ENCODE results near the gene PDSS1. TPM values are rescaled to one million over a fixed set of nuclear protein-coding genes. Genes with fewer than 3 reads are reported as not detected.
A peak's percentile ranks its signal among the peaks of the same experiment; 100 is the strongest.
"Not testable (repeated sequence)": the region's sequence is repeated elsewhere in the genome, so short reads cannot be mapped to it uniquely, and the experiment has no call there.

The PDSS1 gene
- 10 to 100 TPM; 14.0 to 31.3 TPM for total RNA-seq

DNA sequence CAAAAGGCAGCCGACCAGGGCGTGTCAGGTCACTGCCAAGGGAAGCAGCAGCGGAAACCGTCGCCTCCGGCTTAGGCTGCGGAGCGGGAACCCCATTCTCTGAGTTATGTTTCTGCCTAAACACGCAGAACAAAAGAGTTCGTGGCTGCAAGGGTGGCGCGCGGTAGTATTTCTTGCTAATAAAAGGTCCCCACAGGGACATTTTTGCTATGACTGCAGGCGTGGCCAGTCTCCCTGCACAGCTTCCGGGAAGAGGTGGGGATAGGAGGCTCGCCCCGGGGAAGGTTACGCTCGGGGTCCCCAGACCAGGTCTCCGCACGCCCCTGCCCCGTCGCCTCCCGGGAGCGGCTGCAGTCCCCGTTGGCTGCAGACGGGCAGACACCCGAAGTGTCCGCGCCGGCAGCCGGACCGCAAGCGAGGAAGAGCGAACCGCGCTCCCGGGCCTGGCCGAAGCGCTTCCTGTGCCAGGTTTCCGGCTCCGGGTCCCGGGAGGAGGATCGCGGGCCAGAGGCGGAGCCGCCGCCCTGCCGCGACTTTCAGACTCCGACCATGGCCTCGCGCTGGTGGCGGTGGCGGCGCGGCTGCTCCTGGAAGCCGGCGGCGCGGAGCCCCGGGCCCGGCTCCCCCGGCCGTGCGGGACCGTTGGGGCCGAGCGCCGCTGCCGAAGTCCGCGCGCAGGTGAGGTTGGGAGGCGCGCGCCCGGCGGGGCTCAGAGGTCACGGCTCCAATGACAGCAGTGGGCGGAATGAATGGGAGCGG lies at the start of gene PDSS1:
PDSS1 (plus strand) TSS at position 539 of the 759 bp plus-strand sequence; CDS start at position 550, 11 bp downstream.
- peak within 1 kb of the TSS; percentile 88 to 94 for H3K27ac Mint-ChIP-seq
- H3K27me3 Mint-ChIP-seq = no peaks in the 10 kb centered on the region
- H3K4me1 Mint-ChIP-seq (ENCODE audit: low read depth in 2 of 2) = peaks cover 16 to 24% of the 10 kb centered on the region in 2 donors

DNA sequence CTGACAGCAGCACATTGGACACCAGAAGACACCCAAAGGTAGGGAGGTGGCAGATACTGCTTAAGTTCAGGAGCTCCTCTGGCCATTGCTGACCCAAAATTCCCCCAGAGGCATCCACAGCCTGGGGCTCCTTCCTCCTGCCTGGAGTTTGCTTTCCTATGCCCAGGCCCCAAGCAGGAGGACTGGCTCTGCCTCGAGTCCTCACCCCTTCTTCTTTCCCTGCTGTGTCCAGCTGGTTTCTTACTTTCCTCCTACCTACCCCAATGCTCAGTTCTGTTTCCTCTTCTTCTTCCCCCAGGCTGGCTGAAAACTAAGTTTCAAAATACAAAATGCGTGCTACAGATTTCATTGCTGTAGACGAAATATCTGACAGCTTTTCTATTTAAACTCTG lies 49.3 kb upstream of the PDSS1 start:
- H3K36me3 Mint-ChIP-seq; H3K4me3 Mint-ChIP-seq; H3K4me1 Mint-ChIP-seq (ENCODE audit: low read depth in 2 of 2); H3K27ac Mint-ChIP-seq; H3K9me3 Mint-ChIP-seq; DNase-seq (ENCODE audit: low spot score): not testable (repeated sequence)
- ATAC-seq = peak; percentile 24 to 47
- H3K27me3 Mint-ChIP-seq = peaks cover 7 to 21% of the 10 kb centered on the region in 2 donors

More for the DNA sequence above, at the start of gene PDSS1:
- ATAC-seq (peak; percentile 87 to 91), DNase-seq (ENCODE audit: low spot score) (peak; percentile 82)
- Mint-ChIP-seq H3K4me3 (peak within 1 kb of the TSS; percentile 97), H3K36me3 (peaks cover 9% of the 10 kb centered on the region), H3K9me3 (no peaks in the 10 kb centered on the region)

DNA sequence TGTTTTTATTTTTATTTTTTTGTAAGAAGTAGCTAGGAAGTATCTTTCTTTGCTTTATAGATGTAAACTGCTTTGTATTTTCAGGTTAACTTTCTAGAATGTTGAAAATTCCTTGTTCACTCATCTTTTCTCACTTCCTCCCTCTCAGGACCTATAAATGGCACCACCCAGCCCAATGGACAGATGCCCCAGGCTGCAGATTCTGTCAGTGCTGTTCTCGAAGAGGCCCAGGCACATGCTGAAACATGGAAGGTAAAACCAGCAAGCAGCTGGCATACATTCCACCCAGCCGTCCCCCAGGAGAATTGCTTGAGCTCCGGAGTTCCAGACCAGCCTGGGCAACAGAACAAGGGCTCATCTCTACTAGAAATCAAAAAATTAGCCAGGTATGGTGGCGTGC lies 47.1 kb upstream of the PDSS1 start:
- ATAC-seq (no peak), DNase-seq (ENCODE audit: low spot score) (no peak)
- Mint-ChIP-seq H3K4me3 (no peak overlapping the region), H3K9me3 (no peaks in the 10 kb centered on the region), H3K4me1 (ENCODE audit: low read depth in 2 of 2) (no peaks in the 10 kb centered on the region), H3K36me3 (no peaks in the 10 kb centered on the region), H3K27me3 (peaks cover 7 to 21% of the 10 kb centered on the region in 2 donors), H3K27ac (no peak overlapping the region)

DNA sequence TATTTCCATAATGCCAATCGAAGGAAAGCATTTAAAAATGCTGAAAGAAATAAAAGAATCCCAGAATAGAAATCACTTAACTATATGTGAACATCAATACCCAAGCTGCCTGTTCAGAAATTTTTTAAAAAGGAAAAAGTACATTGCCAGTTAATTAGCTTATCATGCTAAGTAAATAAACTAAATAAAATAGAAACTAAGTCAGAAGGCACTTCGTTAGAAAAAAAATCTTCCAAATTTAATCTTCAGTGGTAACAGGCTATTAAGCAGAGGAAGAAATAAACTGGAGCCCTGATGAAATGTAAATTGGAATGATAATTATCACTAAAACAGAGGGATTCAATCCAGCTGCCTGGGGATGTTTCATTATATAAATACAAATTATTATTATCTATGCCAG lies 46.0 kb upstream of the PDSS1 start:
- not testable (repeated sequence) for H3K4me3 Mint-ChIP-seq; H3K36me3 Mint-ChIP-seq; H3K4me1 Mint-ChIP-seq (ENCODE audit: low read depth in 2 of 2); H3K27ac Mint-ChIP-seq; H3K9me3 Mint-ChIP-seq; DNase-seq (ENCODE audit: low spot score); ATAC-seq
- peaks cover 5 to 25% of the 10 kb centered on the region in 2 donors for H3K27me3 Mint-ChIP-seq

DNA sequence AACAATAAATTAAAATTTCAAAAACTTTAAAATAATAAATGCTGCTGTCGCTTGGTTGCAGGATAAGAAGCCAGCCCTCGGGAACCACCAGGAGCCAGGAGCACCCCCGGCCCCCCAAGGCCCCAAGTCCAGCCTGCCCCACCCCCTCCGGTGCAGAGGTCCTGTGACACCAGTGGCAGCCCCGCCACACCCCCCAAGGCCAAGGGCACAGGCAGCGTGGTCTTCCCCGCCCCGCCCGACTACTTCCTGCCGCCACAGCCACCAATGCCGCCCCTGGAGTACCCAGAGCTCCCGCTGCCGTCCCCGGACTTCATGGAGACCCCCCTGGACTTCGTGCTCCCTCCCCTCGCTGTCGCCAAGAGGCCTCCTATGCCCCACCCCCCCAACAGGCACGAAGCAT lies 44.5 kb upstream of the PDSS1 start:
- ATAC-seq (no peak), DNase-seq (ENCODE audit: low spot score) (no peak)
- Mint-ChIP-seq H3K4me3 (no peak overlapping the region), H3K9me3 (no peaks in the 10 kb centered on the region), H3K36me3 (no peaks in the 10 kb centered on the region), H3K27me3 (peaks cover 7 to 38% of the 10 kb centered on the region in 2 donors), H3K27ac (no peak overlapping the region), H3K4me1 (ENCODE audit: low read depth in 2 of 2) (no peaks in the 10 kb centered on the region)

DNA sequence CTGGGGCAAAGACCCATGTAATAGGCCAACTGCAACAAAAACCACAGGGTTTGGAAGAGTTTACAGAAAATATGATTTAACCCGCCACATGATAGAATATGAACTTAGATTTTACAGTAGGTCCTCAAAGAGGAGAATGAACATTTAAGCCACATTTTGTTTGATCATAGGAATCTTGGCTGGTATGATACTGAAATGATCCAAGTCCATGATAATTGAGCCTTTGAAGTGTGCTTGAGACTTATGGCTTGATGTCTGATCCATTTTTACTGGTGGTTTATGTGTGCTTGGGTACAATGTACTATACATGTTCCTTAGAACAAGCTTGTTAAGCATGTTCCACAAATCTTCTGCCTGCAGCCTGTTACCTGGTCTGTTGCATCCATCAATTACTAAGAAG lies 41.8 kb upstream of the PDSS1 start:
- H3K27ac Mint-ChIP-seq = no peak overlapping the region
- ATAC-seq (no peak), DNase-seq (ENCODE audit: low spot score) (no peak)
- H3K27me3 Mint-ChIP-seq = peaks cover 6 to 40% of the 10 kb centered on the region in 2 donors
- no peaks in the 10 kb centered on the region for H3K9me3 Mint-ChIP-seq
- H3K36me3 Mint-ChIP-seq = no peaks in the 10 kb centered on the region
- H3K4me3 Mint-ChIP-seq = no peak overlapping the region
- no peaks in the 10 kb centered on the region for H3K4me1 Mint-ChIP-seq (ENCODE audit: low read depth in 2 of 2)

DNA sequence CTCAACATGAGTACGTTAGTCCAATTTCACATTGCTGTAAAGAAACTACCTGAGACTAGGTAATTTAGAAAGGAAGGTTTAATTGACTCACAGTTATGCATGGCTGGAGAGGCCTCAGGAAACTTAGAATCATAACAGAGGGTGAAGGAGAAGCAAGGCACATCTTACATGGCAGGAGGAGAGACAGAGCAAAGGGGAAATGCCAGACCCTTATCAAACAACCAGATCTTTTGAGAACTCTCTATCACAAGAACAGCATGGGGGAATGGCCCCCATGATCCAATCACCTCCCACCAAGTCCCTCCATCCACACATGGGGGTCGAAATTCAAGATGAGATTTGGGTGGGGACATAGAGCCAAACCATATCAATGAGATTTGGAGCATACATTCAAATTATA lies 34.6 kb upstream of the PDSS1 start:
- H3K36me3 Mint-ChIP-seq = no peaks in the 10 kb centered on the region
- H3K4me1 Mint-ChIP-seq (ENCODE audit: low read depth in 2 of 2) = no peaks in the 10 kb centered on the region
- H3K4me3 Mint-ChIP-seq = no peak overlapping the region
- DNase-seq (ENCODE audit: low spot score) = no peak
- H3K27ac Mint-ChIP-seq = no peak overlapping the region
- no peak for ATAC-seq
- H3K27me3 Mint-ChIP-seq = peaks cover 12 to 39% of the 10 kb centered on the region in 2 donors
- H3K9me3 Mint-ChIP-seq = no peaks in the 10 kb centered on the region

GRCh38 chr10:26665080-26666048 lies 32.1 kb upstream of the PDSS1 start:
- Mint-ChIP-seq H3K9me3 (no peaks in the 10 kb centered on the region), H3K4me3 (no peak overlapping the region), H3K36me3 (no peaks in the 10 kb centered on the region), H3K4me1 (ENCODE audit: low read depth in 2 of 2) (no peaks in the 10 kb centered on the region), H3K27me3 (peaks cover 8 to 18% of the 10 kb centered on the region in 2 donors), H3K27ac (no peak overlapping the region)
- ATAC-seq = peak in 1 of 2 donors; percentile 24
- no peak for DNase-seq (ENCODE audit: low spot score)

- H3K4me3 Mint-ChIP-seq = no peak overlapping the region
- no peak overlapping the region for H3K27ac Mint-ChIP-seq
- H3K36me3 Mint-ChIP-seq = no peaks in the 10 kb centered on the region
- no peak for ATAC-seq
- no peak for DNase-seq (ENCODE audit: low spot score)
- peaks cover 3 to 8% of the 10 kb centered on the region in 2 donors for H3K27me3 Mint-ChIP-seq
- no peaks in the 10 kb centered on the region for H3K9me3 Mint-ChIP-seq
- no peaks in the 10 kb centered on the region for H3K4me1 Mint-ChIP-seq (ENCODE audit: low read depth in 2 of 2)
These were observed 21.6 kb upstream of the PDSS1 start for GRCh38 chr10:26675873-26676257.

GRCh38 chr10:26679588-26679987 lies 17.9 kb upstream of the PDSS1 start:
- peaks cover 3 to 8% of the 10 kb centered on the region in 2 donors for H3K27me3 Mint-ChIP-seq
- no peak for DNase-seq (ENCODE audit: low spot score)
- H3K4me1 Mint-ChIP-seq (ENCODE audit: low read depth in 2 of 2) = peaks cover under 1 to 1% of the 10 kb centered on the region in 2 donors
- no peak overlapping the region for H3K27ac Mint-ChIP-seq
- no peak for ATAC-seq
- H3K9me3 Mint-ChIP-seq = no peaks in the 10 kb centered on the region
- no peak overlapping the region for H3K4me3 Mint-ChIP-seq
- H3K36me3 Mint-ChIP-seq = no peaks in the 10 kb centered on the region

- no peak overlapping the region for H3K27ac Mint-ChIP-seq
- no peaks in the 10 kb centered on the region for H3K9me3 Mint-ChIP-seq
- H3K36me3 Mint-ChIP-seq = no peaks in the 10 kb centered on the region
- peaks cover 3 to 8% of the 10 kb centered on the region in 2 donors for H3K27me3 Mint-ChIP-seq
- DNase-seq (ENCODE audit: low spot score) (no peak), ATAC-seq (no peak)
- H3K4me3 Mint-ChIP-seq = no peak overlapping the region
- H3K4me1 Mint-ChIP-seq (ENCODE audit: low read depth in 2 of 2) = peaks cover 4 to 5% of the 10 kb centered on the region in 2 donors
These were observed 16.4 kb upstream of the PDSS1 start for GRCh38 chr10:26681076-26681475.

- H3K9me3 Mint-ChIP-seq; ATAC-seq; H3K4me3 Mint-ChIP-seq; H3K27ac Mint-ChIP-seq; DNase-seq (ENCODE audit: low spot score); H3K27me3 Mint-ChIP-seq; H3K36me3 Mint-ChIP-seq; H3K4me1 Mint-ChIP-seq (ENCODE audit: low read depth in 2 of 2): not testable (repeated sequence)
These were observed 15.5 kb upstream of the PDSS1 start for GRCh38 chr10:26681971-26682370.

DNA sequence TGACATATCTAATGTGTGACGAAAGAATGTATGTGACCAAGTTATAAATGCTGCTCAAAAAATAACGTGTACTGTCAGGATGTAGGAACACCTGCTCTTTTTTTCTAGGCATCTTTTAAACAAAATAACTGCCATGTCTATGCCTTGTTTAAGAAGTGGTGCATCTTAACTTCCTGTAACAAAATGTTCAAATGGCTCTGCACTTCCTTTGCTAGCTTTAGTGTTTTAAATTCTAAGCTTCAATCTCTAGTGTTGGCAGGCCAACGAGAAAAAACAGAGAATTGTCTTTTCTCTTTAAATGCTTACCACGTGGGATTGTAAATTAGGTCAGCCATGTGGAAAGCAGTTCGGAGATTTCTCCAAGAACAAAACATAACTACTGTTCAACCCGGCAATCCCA lies 14.6 kb upstream of the PDSS1 start:
- H3K36me3 Mint-ChIP-seq = no peaks in the 10 kb centered on the region
- peaks cover 2 to 6% of the 10 kb centered on the region in 2 donors for H3K27me3 Mint-ChIP-seq
- DNase-seq (ENCODE audit: low spot score) = no peak
- no peaks in the 10 kb centered on the region for H3K9me3 Mint-ChIP-seq
- H3K27ac Mint-ChIP-seq = no peak overlapping the region
- H3K4me3 Mint-ChIP-seq = no peak overlapping the region
- peaks cover 4 to 5% of the 10 kb centered on the region in 2 donors for H3K4me1 Mint-ChIP-seq (ENCODE audit: low read depth in 2 of 2)
- no peak for ATAC-seq
